Astrocyte of the cerebellum (primary cell): ENCODE results near the gene B4GALNT3.

Experiments
- DNase-seq: peaks from one replicate; pipeline ENCODE4 v3.0.0-alpha.2; 2011; ENCODE audit warnings: low read depth
- H3K4me3 ChIP-seq: 2 replicates; pipeline ENCODE4 v1.5.1; 2011; ENCODE audit warnings: mild to moderate bottlenecking, low read depth, low read length, moderate library complexity
- in situ Hi-C: cut with HindIII; loops from 2 replicates; pipeline ENCODE4 v1.10.0; 2017; ENCODE audit warnings: low sequenced_read_pairs
- TF ChIP-seq, protein P1 (sequence below): IDR thresholded peaks from 2 replicates; pipeline ENCODE4 v1.5.1; 2012; ENCODE audit warnings: low read length, low read depth, moderate library complexity, mild to moderate bottlenecking; ENCODE audit errors: missing control alignments

Gene B4GALNT3

DNA sequence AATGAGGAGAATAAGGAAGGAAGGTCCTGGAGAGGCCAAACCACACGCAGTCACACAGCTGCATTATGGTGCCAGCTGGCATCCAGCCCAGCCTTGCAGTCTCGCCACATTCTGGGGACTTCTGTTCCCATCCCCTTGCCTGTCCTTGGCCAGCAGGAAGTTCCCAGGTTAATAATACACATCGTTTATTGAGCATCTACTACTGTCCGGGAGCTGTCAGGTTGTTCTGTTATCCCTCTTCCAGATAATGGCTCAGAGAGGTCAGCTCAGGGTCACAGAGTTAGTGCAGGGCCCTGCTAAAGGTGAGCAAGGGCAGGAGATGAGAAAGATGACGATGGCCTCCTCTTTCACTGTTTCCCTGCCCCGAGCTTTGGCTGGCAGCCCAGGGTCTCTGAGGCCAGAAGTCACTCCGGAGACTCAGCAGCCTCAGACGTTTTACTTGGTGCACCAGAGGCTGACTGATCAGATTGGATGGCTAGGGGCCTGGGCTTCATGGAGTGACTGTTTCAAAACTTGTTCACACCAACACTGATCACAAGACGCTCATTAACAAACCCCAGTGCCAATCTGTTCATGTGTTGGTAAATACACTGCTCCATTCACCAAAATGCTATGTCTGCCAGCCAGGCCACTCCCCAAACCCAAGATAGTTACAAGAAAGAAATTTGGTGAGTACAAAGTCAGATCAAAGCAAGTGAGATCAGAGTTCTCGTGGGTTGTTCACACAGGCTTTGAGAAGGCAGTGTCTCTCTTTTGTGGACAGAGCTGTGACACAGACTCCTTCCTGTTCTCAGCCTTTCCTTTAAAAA is 79.2 kb downstream of the B4GALNT3 start:
- in situ Hi-C loops = loop anchor here (5.0 kb wide), 1 partner anchor 62 kb away; no protein-coding TSS in a partner anchor
- TF ChIP-seq, protein P1, sequence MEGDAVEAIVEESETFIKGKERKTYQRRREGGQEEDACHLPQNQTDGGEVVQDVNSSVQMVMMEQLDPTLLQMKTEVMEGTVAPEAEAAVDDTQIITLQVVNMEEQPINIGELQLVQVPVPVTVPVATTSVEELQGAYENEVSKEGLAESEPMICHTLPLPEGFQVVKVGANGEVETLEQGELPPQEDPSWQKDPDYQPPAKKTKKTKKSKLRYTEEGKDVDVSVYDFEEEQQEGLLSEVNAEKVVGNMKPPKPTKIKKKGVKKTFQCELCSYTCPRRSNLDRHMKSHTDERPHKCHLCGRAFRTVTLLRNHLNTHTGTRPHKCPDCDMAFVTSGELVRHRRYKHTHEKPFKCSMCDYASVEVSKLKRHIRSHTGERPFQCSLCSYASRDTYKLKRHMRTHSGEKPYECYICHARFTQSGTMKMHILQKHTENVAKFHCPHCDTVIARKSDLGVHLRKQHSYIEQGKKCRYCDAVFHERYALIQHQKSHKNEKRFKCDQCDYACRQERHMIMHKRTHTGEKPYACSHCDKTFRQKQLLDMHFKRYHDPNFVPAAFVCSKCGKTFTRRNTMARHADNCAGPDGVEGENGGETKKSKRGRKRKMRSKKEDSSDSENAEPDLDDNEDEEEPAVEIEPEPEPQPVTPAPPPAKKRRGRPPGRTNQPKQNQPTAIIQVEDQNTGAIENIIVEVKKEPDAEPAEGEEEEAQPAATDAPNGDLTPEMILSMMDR = no peak
- peak; percentile 4 for DNase-seq
- H3K4me3 ChIP-seq = no peak overlapping the region

DNA sequence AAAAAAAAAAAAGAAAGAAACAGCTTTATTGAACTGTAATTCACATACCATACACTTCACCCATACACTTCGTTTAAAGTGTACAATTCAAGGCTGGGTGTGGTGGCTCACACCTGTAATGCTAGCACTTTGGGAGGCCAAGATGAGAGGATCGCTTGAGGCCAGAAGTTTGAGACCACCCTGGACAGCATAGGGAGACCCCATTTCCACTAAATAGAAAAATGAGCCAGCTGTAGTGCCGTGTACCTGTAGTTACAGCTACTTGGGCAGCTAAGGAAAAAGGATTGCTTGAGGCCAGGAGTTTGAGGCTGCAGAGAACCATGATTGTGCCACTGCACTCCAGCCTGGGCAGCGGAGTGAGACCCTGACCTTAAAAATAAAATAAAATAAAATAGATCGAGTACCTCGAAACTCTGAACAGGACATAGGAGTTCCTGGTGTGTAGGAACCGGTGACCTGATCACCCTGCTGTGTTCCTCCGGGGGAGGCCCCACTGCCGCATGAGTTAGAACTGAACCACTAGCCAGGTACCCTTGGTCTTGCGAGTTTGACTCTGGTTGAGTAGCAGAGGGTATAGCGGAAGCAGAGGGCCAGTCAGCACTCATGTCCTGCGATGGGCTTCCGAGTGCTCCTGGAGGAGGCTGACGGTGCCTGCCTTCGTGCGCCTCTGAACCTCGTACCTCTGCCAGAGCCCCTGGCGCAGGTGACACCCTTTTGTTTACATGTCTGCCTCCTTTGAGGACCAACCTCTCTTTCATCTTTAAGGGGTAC is 80.0 kb downstream of the B4GALNT3 start:
- TF ChIP-seq, protein P1 = no peak
- H3K4me3 ChIP-seq = no peak overlapping the region
- in situ Hi-C loops = loop anchor here (5.0 kb wide), 2 partner anchors 62 to 82 kb away; partner anchors contain the start of gene B4GALNT3
- DNase-seq = no peak

DNA sequence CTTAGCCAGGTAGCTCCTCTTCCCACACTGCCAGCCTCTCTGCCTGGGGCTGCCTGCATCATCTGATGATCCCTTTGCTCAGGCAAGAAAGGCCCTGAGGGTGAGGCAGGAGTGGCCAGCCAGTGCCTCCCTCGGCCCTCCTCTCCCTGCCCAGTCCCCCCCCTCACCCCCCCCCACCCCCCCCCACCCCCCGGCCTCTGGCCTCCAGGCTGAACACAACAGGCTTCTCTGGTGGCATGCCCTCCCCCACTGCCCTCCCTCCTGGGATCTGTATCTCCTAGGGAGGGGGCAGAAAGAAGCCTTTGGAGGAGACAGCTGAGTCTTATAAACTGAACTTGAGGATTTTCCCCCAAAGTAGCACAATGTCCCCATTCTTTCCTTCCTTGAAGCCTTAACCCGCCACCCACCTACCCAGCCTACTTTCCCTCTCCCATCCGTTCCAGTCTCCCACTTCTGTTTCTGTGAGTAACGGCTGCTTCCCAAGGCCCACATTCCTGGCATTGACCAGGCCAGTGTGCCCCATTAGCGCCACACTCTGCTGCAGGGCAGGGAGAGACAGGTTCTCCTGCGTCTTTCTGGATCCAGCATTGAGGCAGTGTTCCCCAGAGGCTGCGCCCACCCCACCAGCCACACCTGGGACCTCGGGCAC is 82.1 kb downstream of the B4GALNT3 start:
- no peak overlapping the region for H3K4me3 ChIP-seq
- TF ChIP-seq, protein P1 = no peak
- in situ Hi-C loops = loop anchor here (5.0 kb wide), 1 partner anchor 84 kb away; the partner anchor contains the start of gene B4GALNT3
- DNase-seq = no peak

DNA sequence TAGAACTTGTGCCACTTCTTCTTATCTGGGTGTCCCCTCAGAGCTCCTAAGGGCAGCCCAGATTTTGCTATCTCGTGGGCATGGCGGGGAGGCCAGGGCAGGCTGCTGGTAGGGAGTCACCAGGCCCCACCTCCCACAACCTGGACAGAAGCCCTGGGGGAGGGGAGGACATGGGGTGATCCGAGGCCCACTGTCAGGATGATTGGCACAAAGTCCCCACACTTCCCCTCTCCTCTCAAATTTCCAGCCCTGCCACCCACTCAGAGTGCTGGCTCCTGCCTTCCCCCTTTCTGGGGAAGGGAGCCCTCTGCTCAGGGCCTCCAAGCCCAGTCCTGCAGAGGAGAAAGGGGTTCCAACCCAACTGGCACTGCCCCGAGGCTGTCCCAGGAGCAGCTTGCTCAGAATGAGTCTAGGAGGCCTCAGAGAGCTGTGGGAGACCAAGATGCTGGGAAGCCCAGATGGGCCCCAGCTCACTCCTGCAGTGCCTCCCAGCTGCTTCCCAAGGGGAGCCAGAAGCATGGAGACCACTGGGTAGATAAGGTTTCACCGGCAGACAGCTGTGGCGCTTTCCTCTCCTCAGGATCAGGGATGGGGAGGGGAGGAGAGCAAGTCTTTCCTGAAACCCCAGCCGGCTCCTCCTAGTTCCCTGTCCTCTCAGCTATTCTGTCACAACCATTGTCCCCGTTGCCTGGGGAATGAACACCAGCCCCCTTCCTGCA is 82.8 kb downstream of the B4GALNT3 start:
- no peak for DNase-seq
- H3K4me3 ChIP-seq = no peak overlapping the region
- in situ Hi-C loops = loop anchor here (5.0 kb wide), 1 partner anchor 85 kb away; the partner anchor contains the start of gene B4GALNT3
- TF ChIP-seq, protein P1 = no peak

DNA sequence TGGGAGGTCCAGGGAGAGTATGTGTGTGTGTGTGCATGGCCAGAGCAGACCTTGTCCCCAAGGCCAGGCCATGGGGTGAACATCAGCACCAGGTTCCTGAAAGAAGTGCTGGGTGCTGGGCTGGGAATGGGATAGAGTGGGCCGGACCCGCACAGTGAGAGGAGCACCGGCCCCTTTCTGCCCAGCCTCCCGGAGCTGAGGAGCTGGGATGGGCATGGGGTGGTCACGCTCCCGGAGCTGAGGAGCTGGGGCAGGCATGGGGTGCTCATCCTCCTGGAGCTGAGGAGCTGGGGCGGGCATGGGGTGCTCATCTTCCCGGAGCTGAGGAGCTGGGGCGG is 83.3 kb downstream of the B4GALNT3 start:
- H3K4me3 ChIP-seq = no peak overlapping the region
- in situ Hi-C loops = loop anchor here (5.0 kb wide), 1 partner anchor 86 kb away; the partner anchor contains the start of gene B4GALNT3
- DNase-seq = no peak
- TF ChIP-seq, protein P1 = no peak
